H1 (cell line): ENCODE measurements around the gene SCP2. TPM values are rescaled to one million over a fixed set of nuclear protein-coding genes. Genes with fewer than 3 reads are reported as not detected.

ENCODE experiments used
- CTCF ChIA-PET: fragments of 300-600 bp; sonication (Branson Sonifier 250); formaldehyde crosslinking; loops from one replicate; lab custom pipeline; 2021; ENCODE audit not compliant: partially characterized antibody; lab: Charles Lee
- POLR2A ChIA-PET: fragments of 300-600 bp; sonication (Branson Sonifier 250); formaldehyde crosslinking; loops from one replicate; lab custom pipeline; 2021; ENCODE audit warnings: inconsistent platforms; ENCODE audit not compliant: partially characterized antibody; lab: Charles Lee
- DNase-seq, 2 experiments: peaks; one replicate each; pipeline versions ENCODE4 v3.0.0 to v3.0.0-alpha.2; 2010 to 2022; ENCODE audit warnings: low spot score in 2 of 2, low read depth in 1 of 2, mixed read lengths in 1 of 2
- FAIRE-seq: peaks from 2 replicates; lab custom pipeline; 2011; peaks lifted over from hg19 to GRCh38; lab: Jason Lieb, UNC
- H2AFZ ChIP-seq: 2 replicates; pipeline ENCODE4 v1.8.1; 2012; ENCODE audit warnings: low read length, inconsistent platforms
- H2AK5ac ChIP-seq: 2 replicates; pipeline ENCODE4 v1.6.1; 2013; ENCODE audit warnings: low read depth, low read length
- H2BK120ac ChIP-seq: replicated peaks from 2 replicates; pipeline ENCODE3; 2013; ENCODE audit warnings: low read depth, low read length, inconsistent platforms
- H2BK12ac ChIP-seq: 2 replicates; pipeline ENCODE4 v1.6.1; 2013; ENCODE audit warnings: low read depth, low read length
- H2BK15ac ChIP-seq: 2 replicates; pipeline ENCODE4 v1.6.1; 2013; ENCODE audit warnings: low read length
- H2BK20ac ChIP-seq: 2 replicates; pipeline ENCODE4 v1.6.1; 2013; ENCODE audit warnings: low read length
- H2BK5ac ChIP-seq: 2 replicates; pipeline ENCODE4 v1.6.1; 2013; ENCODE audit warnings: low read depth, low read length
- H3K14ac ChIP-seq: 2 replicates; pipeline ENCODE4 v1.6.1; 2013; ENCODE audit warnings: inconsistent platforms; ENCODE audit not compliant: insufficient read length
- H3K18ac ChIP-seq: 2 replicates; pipeline ENCODE4 v1.6.1; 2013; ENCODE audit warnings: low read length; ENCODE audit errors: extremely low read depth
- H3K23ac ChIP-seq: 2 replicates; pipeline ENCODE4 v1.6.1; 2013; ENCODE audit warnings: inconsistent platforms; ENCODE audit not compliant: insufficient read length
- H3K23me2 ChIP-seq: 2 replicates; pipeline ENCODE4 v1.6.1; 2013; ENCODE audit warnings: low read depth, low read length
- H3K27ac ChIP-seq: 2 replicates; pipeline ENCODE4 v1.6.1; 2011; ENCODE audit warnings: low read depth, low read length, inconsistent platforms
- H3K27me3 ChIP-seq, 4 experiments: replicated peaks in 1 of 4; 1 replicate in 1 of 4; 2 replicates in 3 of 4; pipeline versions ENCODE4 v1.6.1 to v1.8.1; 2011 to 2013; ENCODE audit warnings: low read length in 3 of 4, mild to moderate bottlenecking in 3 of 4, inconsistent platforms in 2 of 4, mixed read lengths in 2 of 4, moderate library complexity in 1 of 4; ENCODE audit not compliant: control insufficient read depth in 3 of 4, insufficient read depth in 3 of 4; ENCODE audit errors: extremely low read depth in 1 of 4
- H3K36me3 ChIP-seq, 4 experiments: 2 replicates each; pipeline versions ENCODE4 v1.6.1 to v1.8.1; 2011 to 2013; ENCODE audit warnings: mild to moderate bottlenecking in 4 of 4, low read length in 3 of 4, moderate library complexity in 2 of 4, control low read depth in 1 of 4, inconsistent platforms in 1 of 4; ENCODE audit not compliant: insufficient read depth in 4 of 4, control insufficient read depth in 2 of 4
- H3K4ac ChIP-seq: replicated peaks from 2 replicates; pipeline ENCODE3; 2013; ENCODE audit warnings: low read length, low read depth, mixed read lengths, inconsistent platforms; ENCODE audit not compliant: insufficient read length
- H3K4me1 ChIP-seq, 4 experiments: replicated peaks in 1 of 4; 1 replicate in 1 of 4; 2 replicates in 3 of 4; pipeline versions ENCODE4 v1.6.1 to v1.8.1; 2011 to 2013; ENCODE audit warnings: low read length in 3 of 4, inconsistent platforms in 2 of 4, mixed read lengths in 1 of 4; ENCODE audit not compliant: insufficient read depth in 4 of 4, control insufficient read depth in 3 of 4
- H3K4me2 ChIP-seq, 2 experiments: 2 replicates each; pipeline versions ENCODE4 v1.6.1 to v1.8.1; 2011 to 2013; ENCODE audit warnings: low read depth in 2 of 2, low read length in 2 of 2, control low read depth in 1 of 2, inconsistent platforms in 1 of 2, mild to moderate bottlenecking in 1 of 2; ENCODE audit not compliant: insufficient read depth in 1 of 2
- H3K4me3 ChIP-seq, 4 experiments: fragments of 200-600, 300-600 bp in 1 of 4; sonication (generic), shearing (Covaris generic), sonication (Bioruptor Twin) in 1 of 4; 2 replicates each; pipeline versions ENCODE4 v1.5.1 to v1.8.1; 2011 to 2016; ENCODE audit warnings: low read length in 4 of 4, low read depth in 3 of 4, control low read depth in 2 of 4, inconsistent platforms in 2 of 4, mild to moderate bottlenecking in 2 of 4, mixed read lengths in 1 of 4, moderate library complexity in 1 of 4; ENCODE audit not compliant: insufficient read depth in 2 of 4; ENCODE audit errors: extremely low read depth in 1 of 4
- H3K56ac ChIP-seq: replicated peaks from 2 replicates; pipeline ENCODE3; 2013; ENCODE audit warnings: low read depth, mild to moderate bottlenecking, mixed read lengths, low read length, inconsistent platforms; ENCODE audit not compliant: insufficient read length
- H3K79me1 ChIP-seq: 2 replicates; pipeline ENCODE4 v1.6.1; 2013; ENCODE audit warnings: low read depth, low read length, control low read depth
- H3K79me2 ChIP-seq, 2 experiments: 2 replicates each; pipeline versions ENCODE4 v1.6.1 to v1.8.1; 2012 to 2013; ENCODE audit warnings: low read length in 2 of 2, mild to moderate bottlenecking in 2 of 2, inconsistent platforms in 1 of 2; ENCODE audit not compliant: insufficient read depth in 2 of 2, control insufficient read depth in 1 of 2
- H3K9ac ChIP-seq, 4 experiments: replicated peaks in 1 of 4; 1 replicate in 1 of 4; 2 replicates in 3 of 4; pipeline versions ENCODE4 v1.6.1 to v1.8.1; 2011 to 2013; ENCODE audit warnings: low read depth in 3 of 4, low read length in 3 of 4, control low read depth in 2 of 4, mild to moderate bottlenecking in 2 of 4, moderate library complexity in 2 of 4, inconsistent platforms in 1 of 4; ENCODE audit errors: extremely low read depth in 1 of 4
- H3K9me3 ChIP-seq, 2 experiments: 2 replicates each; pipeline versions ENCODE4 v1.6.1 to v1.8.1; 2012 to 2013; ENCODE audit warnings: mild to moderate bottlenecking in 2 of 2, moderate library complexity in 2 of 2, control low read depth in 1 of 2, inconsistent platforms in 1 of 2, low read depth in 1 of 2, low read length in 1 of 2, mixed read lengths in 1 of 2; ENCODE audit not compliant: insufficient read depth in 2 of 2
- H4K20me1 ChIP-seq, 2 experiments: replicated peaks in 1 of 2; 2 replicates each; pipeline versions ENCODE3 to v1.8.1; 2011 to 2013; ENCODE audit warnings: inconsistent platforms in 2 of 2, low read length in 2 of 2, mild to moderate bottlenecking in 1 of 2; ENCODE audit not compliant: insufficient read depth in 2 of 2, control insufficient read depth in 1 of 2
- H4K5ac ChIP-seq: 2 replicates; pipeline ENCODE4 v1.6.1; 2013; ENCODE audit warnings: low read length, low read depth, mixed read lengths, inconsistent platforms; ENCODE audit not compliant: insufficient read length
- H4K8ac ChIP-seq: 2 replicates; pipeline ENCODE4 v1.8.0; 2013; ENCODE audit warnings: mild to moderate bottlenecking, moderate library complexity, low read length, inconsistent platforms; ENCODE audit not compliant: insufficient read depth; ENCODE audit errors: extremely low read depth
- H4K91ac ChIP-seq: replicated peaks from 2 replicates; pipeline ENCODE3; 2013; ENCODE audit warnings: low read length, mixed read lengths, inconsistent platforms; ENCODE audit not compliant: insufficient read length
- ASH2L ChIP-seq: fragments of 200-600, 300-600 bp; sonication (generic); IDR thresholded peaks from one replicate; pipeline ENCODE4 v1.7.1; 2017; ENCODE audit warnings: low read length
- CEBPB ChIP-seq: IDR thresholded peaks from 2 replicates; pipeline ENCODE4 v1.6.1; 2012; ENCODE audit warnings: low read depth, low read length
- GABPA ChIP-seq: IDR thresholded peaks from 2 replicates; pipeline ENCODE4 v1.6.1; 2011; ENCODE audit warnings: mild to moderate bottlenecking, low read length, moderate library complexity, borderline replicate concordance; ENCODE audit not compliant: insufficient read depth
- JUN ChIP-seq: IDR thresholded peaks from 2 replicates; pipeline ENCODE4 v1.6.1; 2011; ENCODE audit warnings: low read depth, mild to moderate bottlenecking, improper control_type of control experiment, low read length
- KDM4A ChIP-seq: IDR thresholded peaks from one replicate; pipeline ENCODE4 v1.7.1; 2012; ENCODE audit warnings: low read depth, mild to moderate bottlenecking, moderate library complexity, low read length, inconsistent platforms; ENCODE audit not compliant: severe bottlenecking
- NRF1 ChIP-seq: IDR thresholded peaks from 2 replicates; pipeline ENCODE4 v1.6.1; 2011; ENCODE audit warnings: mild to moderate bottlenecking, low read depth, low read length, improper control_type of control experiment
- RNF2 ChIP-seq: fragments of 200-900, 300-1000 bp; sonication (generic); IDR thresholded peaks from 2 replicates; pipeline ENCODE4 v1.7.1; 2016; ENCODE audit warnings: borderline replicate concordance, low read depth, mild to moderate bottlenecking, antibody characterized with exemption, low read length; ENCODE audit not compliant: poor library complexity, severe bottlenecking; ENCODE audit errors: missing control alignments
- SIN3A ChIP-seq, 2 experiments: IDR thresholded peaks in 1 of 2; conservative IDR thresholded peaks in 1 of 2; 2 replicates each; pipeline ENCODE4 v1.6.1; 2011 to 2012; ENCODE audit warnings: low read length in 2 of 2, improper control_type of control experiment in 1 of 2, low read depth in 1 of 2, mild to moderate bottlenecking in 1 of 2
- SIRT6 ChIP-seq: IDR thresholded peaks from one replicate; pipeline ENCODE4 v1.7.1; 2012; ENCODE audit warnings: low read length, inconsistent platforms
- TEAD4 ChIP-seq: IDR thresholded peaks from 2 replicates; pipeline ENCODE4 v1.6.1; 2012; ENCODE audit warnings: low read depth, low read length, inconsistent platforms, mixed read lengths
- WGBS, 2 experiments: shearing (Covaris generic) in 1 of 2; methylation state at CpG; one replicate each; pipeline versions ENCODE4 v1.1.6 to v1.1.7; 2013 to 2015; ENCODE audit warnings: low lambda C conversion rate in 2 of 2, mixed read lengths in 2 of 2, inconsistent platforms in 1 of 2, low coverage in 1 of 2, missing lambda C conversion rate in 1 of 2; ENCODE audit not compliant: insufficient replicate concordance in 2 of 2, insufficient coverage in 1 of 2, insufficient read length in 1 of 2; ENCODE audit errors: extremely low coverage in 1 of 2, missing lambda C conversion rate in 1 of 2; 5-methylcytosine and 5-hydroxymethylcytosine counted together
- polyA plus RNA-seq, 7 experiments: library from polyadenylated mRNA; depleted of rRNA in 3 of 7; stranded (reverse) in 5 of 7; unstranded in 2 of 7; fragments of >200 nt in 5 of 7; fragments of 200-250 nt in 2 of 7; gene quantifications; 1 replicate in 5 of 7; 2 replicates in 1 of 7; 4 replicates in 1 of 7; pipeline versions ENCODE4 v1.2.1 to v1.2.3, GENCODE V29; 2011 to 2013; ENCODE audit warnings: missing spikeins in 2 of 7, mixed read lengths in 2 of 7
- total RNA-seq: library from RNA; stranded (reverse); fragmentation: NEBNext Ultra II Directional; extraction: Animal tissue kit (Norgen Biotek cat#: 25700); gene quantifications from 2 replicates; pipeline ENCODE4 v1.2.1, GENCODE V29; 2021

SCP2 gene
- total and polyA plus RNA-seq, 2 of the 8 experiments (the other 6 are each of a cell fraction or from before 2014, with no cell fraction given), result 20.9 to 54.3 TPM

DNA sequence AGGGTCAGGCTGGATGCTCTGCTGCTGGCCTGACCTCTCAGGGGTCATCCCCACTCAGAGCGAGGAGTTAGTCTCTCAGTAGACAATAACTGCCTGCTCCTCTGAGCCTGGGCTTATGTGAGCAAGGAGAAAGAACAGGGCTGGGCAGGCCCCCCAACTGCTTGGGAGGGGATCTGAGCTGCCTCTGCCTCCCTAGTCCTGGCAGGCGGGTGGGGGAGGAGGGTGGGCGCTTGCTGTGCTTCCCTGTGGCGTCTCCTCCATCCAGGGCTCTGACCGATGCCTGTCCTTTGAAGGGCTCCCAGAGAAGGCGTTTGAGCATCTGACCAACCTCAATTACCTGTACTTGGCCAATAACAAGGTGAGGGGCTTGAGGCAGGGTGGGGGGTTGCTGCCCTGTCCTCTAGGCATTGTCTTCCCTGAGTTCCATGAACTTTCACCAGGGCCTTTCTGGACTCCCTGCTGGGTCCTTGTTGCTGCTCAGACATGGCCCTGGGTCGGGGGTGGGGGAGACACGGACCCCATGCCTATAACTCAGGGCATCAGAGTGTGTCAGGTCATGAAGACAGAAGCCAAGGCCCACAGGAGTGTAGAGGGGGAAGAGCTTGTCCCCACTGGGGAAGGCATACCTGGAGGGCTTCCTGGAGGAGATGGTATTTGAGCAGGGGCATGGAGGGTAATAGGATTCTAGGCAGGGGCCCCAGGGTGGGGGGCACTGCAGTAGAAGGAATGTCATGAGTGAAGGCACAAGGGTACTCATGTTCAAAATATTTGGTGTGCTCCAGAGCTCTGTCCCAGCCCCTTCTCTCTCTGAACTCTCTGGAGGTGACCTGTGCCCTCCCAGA, 147.5 kb downstream of the SCP2 start:
- Histone ChIP-seq H3K27ac (no peak overlapping the region), H3K4me2 (no peak overlapping the region), H4K20me1 (no peaks in the 10 kb centered on the region), H3K14ac (no peak overlapping the region), H2BK12ac (no peak overlapping the region), H2AFZ (no peak overlapping the region), H2BK5ac (no peak overlapping the region), H3K56ac (no peak overlapping the region), H3K4me3 (no peak overlapping the region), H2BK20ac (no peak overlapping the region), H3K9ac (no peak overlapping the region), H3K36me3 (no peaks in the 10 kb centered on the region), H2AK5ac (no peak overlapping the region), H3K79me1 (no peaks in the 10 kb centered on the region), H3K9me3 (no peaks in the 10 kb centered on the region), H3K4me1 (peaks cover 0 to 4% (median 0%) of the 10 kb centered on the region in 4 experiments; a peak in 2 of 7 replicates), H3K4ac (no peak overlapping the region), H4K8ac (no peak overlapping the region), H4K91ac (no peak overlapping the region), H3K27me3 (no peaks in the 10 kb centered on the region), H2BK15ac (no peak overlapping the region; the same call in 1 of the 2 replicates), H3K23me2 (peaks cover 2% of the 10 kb centered on the region; the same call in 1 of the 2 replicates), H3K18ac (no peak overlapping the region), H4K5ac (no peak overlapping the region), H3K23ac (no peak overlapping the region), H2BK120ac (no peak overlapping the region), H3K79me2 (no peaks in the 10 kb centered on the region)
- TF ChIP-seq NRF1 (no peak), JUN (no peak), KDM4A (no peak), ASH2L (no peak), CEBPB (no peak), GABPA (no peak), TEAD4 (no peak), RNF2 (no peak), SIN3A (conservative IDR thresholded peaks at IDR 0.05 in 1 of 2, IDR thresholded peaks at IDR 0.05 in 1 of 2; ENCODE audit: low read depth in 1 of 2, low read length in 2 of 2) (no peak), SIRT6 (no peak)
- CTCF ChIA-PET, result interaction anchor here (0.7 to 5.9 kb wide), 3 partner anchors 13 to 86 kb away, joined by 3 to 23 read pairs (median 3); no protein-coding TSS in a partner anchor
- WGBS, 2 experiments, result 92% methylated on average over 3 of the region's 8 CpGs; no CpG with 5 or more reads in 1 of the 2 experiments
- DNase-seq (no peak), FAIRE-seq (no peak)
- POLR2A ChIA-PET, result no interaction called here
